Measurements from ENCODE around the gene FAM25A.
"Not testable (repeated sequence)": the region's sequence is repeated elsewhere in the genome, so short reads cannot be mapped to it uniquely, and the experiment has no call there.

FAM25A gene

GRCh38 chr10:87020056-87020455 lies at the start of gene FAM25A:
FAM25A (plus strand) TSS chr10:87020294; CDS start chr10:87020325, 31 bp downstream.
- in situ Hi-C loops (cut with MboI; ENCODE audit: low sequenced_read_pairs): not testable (repeated sequence)

GRCh38 chr10:86970982-86971231 lies 49.2 kb upstream of the FAM25A start:
- in situ Hi-C loops (cut with MboI; ENCODE audit: low sequenced_read_pairs): no loop called here

GRCh38 chr10:86971232-86971991 lies 48.7 kb upstream of the FAM25A start:
- in situ Hi-C loops (cut with MboI; ENCODE audit: low sequenced_read_pairs): no loop called here

- in situ Hi-C loops (cut with MboI; ENCODE audit: low sequenced_read_pairs): no loop called here
Measured at GRCh38 chr10:86972613-86973380, 47.3 kb upstream of the FAM25A start.

- in situ Hi-C loops (cut with MboI; ENCODE audit: low sequenced_read_pairs): no loop called here
Measured at GRCh38 chr10:86974484-86974883, 45.6 kb upstream of the FAM25A start.

GRCh38 chr10:86976362-86977056 lies 43.6 kb upstream of the FAM25A start:
- in situ Hi-C loops (cut with MboI; ENCODE audit: low sequenced_read_pairs): no loop called here

- in situ Hi-C loops (cut with MboI; ENCODE audit: low sequenced_read_pairs): not testable (repeated sequence)
Measured at GRCh38 chr10:86978457-86978856, 41.6 kb upstream of the FAM25A start.

GRCh38 chr10:86979296-86979818 lies 40.7 kb upstream of the FAM25A start:
- in situ Hi-C loops (cut with MboI; ENCODE audit: low sequenced_read_pairs): no loop called here

- in situ Hi-C loops (cut with MboI; ENCODE audit: low sequenced_read_pairs): no loop called here
Measured at GRCh38 chr10:86979977-86980448, 40.1 kb upstream of the FAM25A start.

- in situ Hi-C loops (cut with MboI; ENCODE audit: low sequenced_read_pairs): not testable (repeated sequence)
Measured at GRCh38 chr10:86981020-86981419, 39.1 kb upstream of the FAM25A start.

- in situ Hi-C loops (cut with MboI; ENCODE audit: low sequenced_read_pairs): no loop called here
Measured at GRCh38 chr10:86981716-86982115, 38.4 kb upstream of the FAM25A start.

- in situ Hi-C loops (cut with MboI; ENCODE audit: low sequenced_read_pairs): not testable (repeated sequence)
Measured at GRCh38 chr10:86984498-86984897, 35.6 kb upstream of the FAM25A start.

GRCh38 chr10:86988520-86988919 lies 31.6 kb upstream of the FAM25A start:
- in situ Hi-C loops (cut with MboI; ENCODE audit: low sequenced_read_pairs): no loop called here

- in situ Hi-C loops (cut with MboI; ENCODE audit: low sequenced_read_pairs): not testable (repeated sequence)
Measured at GRCh38 chr10:86991362-86991761, 28.7 kb upstream of the FAM25A start.

GRCh38 chr10:86992456-86992855 lies 27.6 kb upstream of the FAM25A start:
- in situ Hi-C loops (cut with MboI; ENCODE audit: low sequenced_read_pairs): no loop called here

GRCh38 chr10:86992929-86993328 lies 27.2 kb upstream of the FAM25A start:
- in situ Hi-C loops (cut with MboI; ENCODE audit: low sequenced_read_pairs): no loop called here

GRCh38 chr10:86999802-87000403 lies 20.2 kb upstream of the FAM25A start:
- in situ Hi-C loops (cut with MboI; ENCODE audit: low sequenced_read_pairs): not testable (repeated sequence)

GRCh38 chr10:87000491-87000890 lies 19.6 kb upstream of the FAM25A start:
- in situ Hi-C loops (cut with MboI; ENCODE audit: low sequenced_read_pairs): no loop called here

- in situ Hi-C loops (cut with MboI; ENCODE audit: low sequenced_read_pairs): not testable (repeated sequence)
Measured at GRCh38 chr10:87007124-87007523, 13.0 kb upstream of the FAM25A start.

GRCh38 chr10:87007674-87008073 lies 12.4 kb upstream of the FAM25A start:
- in situ Hi-C loops (cut with MboI; ENCODE audit: low sequenced_read_pairs): not testable (repeated sequence)

GRCh38 chr10:87008303-87008702 lies 11.8 kb upstream of the FAM25A start:
- in situ Hi-C loops (cut with MboI; ENCODE audit: low sequenced_read_pairs): not testable (repeated sequence)
